Right renal pelvis (tissue), 4 donors: ENCODE data around the gene SLC6A6. TPM values are rescaled to one million over a fixed set of nuclear protein-coding genes. Genes with fewer than 3 reads are reported as not detected.

ENCODE experiments used
- DNase-seq, 4 donors: peaks; one replicate each; pipeline ENCODE4 v3.0.0-alpha.2; 2013; ENCODE audit warnings: low read depth in 4 of 4, low spot score in 3 of 4, missing footprints in 1 of 4
- polyA plus RNA-seq, 4 donors: library from polyadenylated mRNA; unstranded; fragments of 120-200 nt; gene quantifications; one replicate each; pipeline ENCODE4 v1.2.1, GENCODE V29; 2013; ENCODE audit not compliant: insufficient read length in 4 of 4

Gene SLC6A6
- polyA plus RNA-seq, 4 donors: 18.8 to 23.2 (median 20.2) TPM

- DNase-seq: no peak
These were observed 61.7 kb downstream of the SLC6A6 start for GRCh38 chr3:14464141-14464465.

GRCh38 chr3:14464521-14464920 lies 62.1 kb downstream of the SLC6A6 start:
- no peak for DNase-seq

- DNase-seq: no peak
These were observed 63.0 kb downstream of the SLC6A6 start for GRCh38 chr3:14465425-14465824.

GRCh38 chr3:14466179-14466903 lies 63.9 kb downstream of the SLC6A6 start:
- DNase-seq: no peak

- no peak for DNase-seq
These were observed 65.6 kb downstream of the SLC6A6 start for GRCh38 chr3:14467814-14468620.

GRCh38 chr3:14468621-14468981 lies 66.2 kb downstream of the SLC6A6 start:
- no peak for DNase-seq

GRCh38 chr3:14470461-14470860 lies 68.1 kb downstream of the SLC6A6 start:
- DNase-seq: no peak

GRCh38 chr3:14471016-14471415 lies 68.6 kb downstream of the SLC6A6 start:
- DNase-seq: no peak

GRCh38 chr3:14471690-14472089 lies 69.3 kb downstream of the SLC6A6 start:
- no peak for DNase-seq

- DNase-seq: no peak
These were observed 70.3 kb downstream of the SLC6A6 start for GRCh38 chr3:14472471-14473351.

GRCh38 chr3:14473411-14473891 lies 71.0 kb downstream of the SLC6A6 start:
- peak in 2 of 4 donors; percentile 72 to 74 for DNase-seq

GRCh38 chr3:14474363-14475081 lies 72.1 kb downstream of the SLC6A6 start:
- DNase-seq: no peak

- no peak for DNase-seq
These were observed 73.2 kb downstream of the SLC6A6 start for GRCh38 chr3:14475621-14476020.

- no peak for DNase-seq
These were observed 74.3 kb downstream of the SLC6A6 start for GRCh38 chr3:14476583-14477265.

GRCh38 chr3:14477311-14477935 lies 75.0 kb downstream of the SLC6A6 start:
- DNase-seq: no peak

- peak in 1 of 4 donors; percentile 38 for DNase-seq
These were observed 76.6 kb downstream of the SLC6A6 start for GRCh38 chr3:14478956-14479550.

GRCh38 chr3:14479591-14479990 lies 77.2 kb downstream of the SLC6A6 start:
- DNase-seq: no peak

GRCh38 chr3:14480207-14481017 lies 78.0 kb downstream of the SLC6A6 start:
- no peak for DNase-seq
